ENCODE measurements around the gene ATP8A2. TPM values are rescaled to one million over a fixed set of nuclear protein-coding genes. Genes with fewer than 3 reads are reported as not detected.

ATP8A2 gene
- total RNA-seq, 1 experiment from 2014 or later: not detected

GRCh38 chr13:26025196-26025595 is 653.4 kb downstream of the ATP8A2 start:
- H3K4me3 ChIP-seq (ENCODE audit: low read depth in 2 of 2, low read length in 2 of 2): no peak overlapping the region
- no peak for TF ChIP-seq REST (IDR thresholded peaks at IDR 0.05; ENCODE audit: insufficient read depth in 1 of 2, low read depth in 2 of 2, low read length in 1 of 2)
- no peak for TF ChIP-seq POLR2AphosphoS5 (IDR thresholded peaks at IDR 0.05; ENCODE audit: low read depth, low read length)
- TF ChIP-seq, protein P1, sequence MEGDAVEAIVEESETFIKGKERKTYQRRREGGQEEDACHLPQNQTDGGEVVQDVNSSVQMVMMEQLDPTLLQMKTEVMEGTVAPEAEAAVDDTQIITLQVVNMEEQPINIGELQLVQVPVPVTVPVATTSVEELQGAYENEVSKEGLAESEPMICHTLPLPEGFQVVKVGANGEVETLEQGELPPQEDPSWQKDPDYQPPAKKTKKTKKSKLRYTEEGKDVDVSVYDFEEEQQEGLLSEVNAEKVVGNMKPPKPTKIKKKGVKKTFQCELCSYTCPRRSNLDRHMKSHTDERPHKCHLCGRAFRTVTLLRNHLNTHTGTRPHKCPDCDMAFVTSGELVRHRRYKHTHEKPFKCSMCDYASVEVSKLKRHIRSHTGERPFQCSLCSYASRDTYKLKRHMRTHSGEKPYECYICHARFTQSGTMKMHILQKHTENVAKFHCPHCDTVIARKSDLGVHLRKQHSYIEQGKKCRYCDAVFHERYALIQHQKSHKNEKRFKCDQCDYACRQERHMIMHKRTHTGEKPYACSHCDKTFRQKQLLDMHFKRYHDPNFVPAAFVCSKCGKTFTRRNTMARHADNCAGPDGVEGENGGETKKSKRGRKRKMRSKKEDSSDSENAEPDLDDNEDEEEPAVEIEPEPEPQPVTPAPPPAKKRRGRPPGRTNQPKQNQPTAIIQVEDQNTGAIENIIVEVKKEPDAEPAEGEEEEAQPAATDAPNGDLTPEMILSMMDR (IDR thresholded peaks at IDR 0.05): no peak
- ChIA-PET POLR2A (no interaction called here), CTCF (no interaction called here)
- no peaks in the 10 kb centered on the region; the same call in 1 of the 2 replicates for H3K27me3 ChIP-seq (ENCODE audit: control insufficient read depth, insufficient read depth, low read length)
- H3K9me3 ChIP-seq (ENCODE audit: control insufficient read depth, insufficient read depth, low read depth, low read length): no peaks in the 10 kb centered on the region
- peaks cover 4% of the 10 kb centered on the region; the same call in 1 of the 2 replicates for H3K4me1 ChIP-seq (ENCODE audit: control insufficient read depth, insufficient read depth, low read length)
- DNase-seq (ENCODE audit: low read depth, low spot score) (no peak), ATAC-seq (no peak)
- H3K36me3 ChIP-seq (ENCODE audit: control insufficient read depth, insufficient read depth, low read length): no peaks in the 10 kb centered on the region
- no TSS peak for BruUV-seq (replicated peaks)
- H3K27ac ChIP-seq (ENCODE audit: low read length): no peak overlapping the region
- in situ Hi-C loops (cut with HindIII; ENCODE audit: low pct_unique_long_range_greater_than_20kb, low sequenced_read_pairs): no loop called here
- intact Hi-C loops (cut with micrococcal nuclease; ENCODE audit: unreplicated experiment): no loop called here

DNA sequence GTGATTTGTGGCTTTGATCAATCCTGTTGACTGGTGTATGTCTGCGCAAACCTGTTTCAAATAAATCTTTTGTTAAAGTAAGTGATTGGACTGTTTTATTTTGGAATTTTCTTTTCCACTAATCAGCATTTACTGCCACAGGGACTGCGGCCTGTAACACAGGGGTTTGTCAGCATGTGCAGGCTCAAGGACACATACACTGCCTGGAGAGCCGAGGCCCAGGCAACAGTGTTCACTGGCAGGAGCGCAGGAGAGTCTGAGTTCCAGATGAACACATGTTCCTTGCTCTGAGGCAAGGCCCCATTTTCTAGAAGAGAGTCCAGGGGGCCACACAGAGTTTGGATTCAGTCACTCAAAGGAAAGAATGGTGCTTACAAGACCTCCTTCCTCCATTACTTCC is 654.0 kb downstream of the ATP8A2 start:
- H3K9me3 ChIP-seq (ENCODE audit: control insufficient read depth, insufficient read depth, low read depth, low read length): no peaks in the 10 kb centered on the region
- TF ChIP-seq REST (IDR thresholded peaks at IDR 0.05; ENCODE audit: insufficient read depth in 1 of 2, low read depth in 2 of 2, low read length in 1 of 2): no peak
- no peak overlapping the region for H3K27ac ChIP-seq (ENCODE audit: low read length)
- DNase-seq (ENCODE audit: low read depth, low spot score) (no peak), ATAC-seq (no peak)
- no peak overlapping the region for H3K4me3 ChIP-seq (ENCODE audit: low read depth in 2 of 2, low read length in 2 of 2)
- no peaks in the 10 kb centered on the region for H3K36me3 ChIP-seq (ENCODE audit: control insufficient read depth, insufficient read depth, low read length)
- H3K27me3 ChIP-seq (ENCODE audit: control insufficient read depth, insufficient read depth, low read length): no peaks in the 10 kb centered on the region; the same call in 1 of the 2 replicates
- BruUV-seq (replicated peaks): no TSS peak
- in situ Hi-C loops (cut with HindIII; ENCODE audit: low pct_unique_long_range_greater_than_20kb, low sequenced_read_pairs) (no loop called here), intact Hi-C loops (cut with micrococcal nuclease; ENCODE audit: unreplicated experiment) (no loop called here)
- H3K4me1 ChIP-seq (ENCODE audit: control insufficient read depth, insufficient read depth, low read length): peaks cover 4% of the 10 kb centered on the region; the same call in 1 of the 2 replicates
- CTCF ChIA-PET: no interaction called here
- POLR2A ChIA-PET: no interaction called here

Measured in Panc1 (cell line).